ENCODE results near the gene SLF1.
"Not testable (repeated sequence)": the region's sequence is repeated elsewhere in the genome, so short reads cannot be mapped to it uniquely, and the experiment has no call there.

Gene SLF1

DNA sequence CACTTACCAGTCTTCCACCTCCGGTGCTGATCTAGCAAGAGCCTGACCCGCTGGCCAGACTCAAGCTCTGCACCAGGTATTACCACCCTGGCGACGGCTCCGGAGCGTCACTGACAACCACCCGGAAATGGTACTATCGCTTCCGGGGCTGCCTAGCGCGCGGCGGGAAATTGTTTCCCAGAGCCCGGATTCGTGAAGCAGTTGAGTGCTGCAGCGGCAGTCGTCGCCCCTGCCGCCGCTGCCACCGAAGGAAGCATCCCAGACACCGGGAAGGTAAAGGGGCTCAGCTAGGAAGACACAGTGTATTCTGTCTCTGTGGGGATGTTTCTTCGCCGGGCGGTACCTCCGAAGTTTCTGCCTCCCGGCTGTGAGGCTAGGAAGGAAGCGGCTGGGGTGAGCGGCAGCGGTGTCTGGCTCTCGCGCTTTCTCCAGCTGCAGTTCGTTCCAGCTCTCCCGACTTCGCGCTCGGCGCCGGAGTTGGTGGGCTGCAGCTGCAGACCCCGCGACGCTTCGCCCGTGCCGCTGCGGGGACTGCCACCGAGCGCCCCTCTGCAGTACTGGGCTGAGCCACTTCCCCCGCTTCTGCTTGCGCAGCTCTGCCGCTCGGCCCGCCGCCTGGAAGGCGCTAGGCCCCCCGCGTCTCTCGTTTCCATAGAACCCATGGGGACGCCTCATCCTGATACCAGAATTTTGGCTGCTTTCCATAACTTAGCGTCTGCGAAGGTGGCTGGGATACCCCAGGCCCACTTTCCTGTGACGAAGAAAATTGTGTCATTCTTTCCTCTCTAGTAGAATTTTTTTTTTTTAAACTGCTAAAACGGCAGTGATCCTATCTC lies at the start of gene SLF1, which contains the start of gene KIAA0825:
Gene SLF1 (plus strand): TSS at position 177 of the 836 bp plus-strand sequence. CDS start 10,142 bp downstream, outside the sequence.
Gene KIAA0825 (minus strand): TSS at position 112 of the 836 bp plus-strand sequence. CDS start 81,478 bp downstream, outside the sequence.
- DNase-seq, result peak; percentile 86 to 91 (median 90)

DNA sequence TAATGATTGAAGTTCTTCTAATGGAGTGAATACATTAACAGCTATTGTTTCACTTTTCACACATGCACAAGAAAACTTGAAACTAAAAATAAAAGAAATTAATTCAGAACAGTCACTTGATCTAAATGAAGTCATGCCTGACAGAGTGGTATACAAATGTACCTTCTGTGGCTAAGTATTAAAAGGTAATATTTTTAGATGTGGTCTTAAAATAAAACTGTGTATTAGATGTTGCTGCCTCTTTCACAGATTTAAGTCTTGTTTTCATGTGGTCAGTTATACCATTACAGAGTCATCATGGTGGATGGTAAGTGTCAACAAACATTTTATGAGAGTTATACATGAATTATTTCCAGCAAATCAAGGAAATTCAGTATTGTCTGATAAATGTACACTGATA lies 47.1 kb upstream of the SLF1 start:
- no peak for DNase-seq

DNA sequence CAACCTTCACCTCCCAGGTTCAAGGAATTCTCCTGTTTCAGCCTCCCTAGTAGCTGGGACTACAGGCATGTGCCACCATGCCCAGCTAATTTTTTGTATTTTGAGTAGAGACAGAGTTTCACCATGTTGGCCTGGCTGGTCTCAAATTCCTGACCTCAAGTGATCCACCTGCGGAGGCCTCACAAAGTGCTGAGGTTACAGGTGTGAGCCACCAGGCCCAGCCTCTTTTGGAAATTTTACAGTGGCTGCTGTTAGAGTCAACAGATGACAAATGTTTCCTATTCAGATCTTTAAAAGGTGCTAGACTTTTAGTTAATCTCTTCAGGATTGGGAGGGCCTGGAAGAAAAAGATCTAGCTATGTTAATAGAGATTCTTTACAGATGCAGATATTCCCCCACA lies 45.1 kb upstream of the SLF1 start:
- DNase-seq, result not testable (repeated sequence)

DNA sequence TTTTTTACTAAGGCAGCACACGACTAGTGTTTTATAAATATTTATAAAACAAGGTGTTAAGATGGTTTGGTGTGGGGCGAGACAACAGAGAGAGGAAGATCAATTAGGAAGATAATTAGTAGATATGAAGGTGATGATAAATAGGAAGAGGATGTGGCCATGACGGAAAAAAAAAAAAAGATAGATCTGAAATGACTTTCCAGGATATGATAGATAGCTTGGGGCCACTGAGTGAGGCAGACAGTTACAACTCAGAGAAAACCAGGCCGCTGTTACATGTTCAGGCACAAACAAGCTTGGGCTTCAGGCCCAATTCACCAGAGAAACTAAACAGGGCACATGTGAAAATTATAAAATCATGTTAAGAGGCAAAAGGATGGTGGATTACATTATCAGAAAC lies 43.3 kb upstream of the SLF1 start:
- DNase-seq, result no peak

DNA sequence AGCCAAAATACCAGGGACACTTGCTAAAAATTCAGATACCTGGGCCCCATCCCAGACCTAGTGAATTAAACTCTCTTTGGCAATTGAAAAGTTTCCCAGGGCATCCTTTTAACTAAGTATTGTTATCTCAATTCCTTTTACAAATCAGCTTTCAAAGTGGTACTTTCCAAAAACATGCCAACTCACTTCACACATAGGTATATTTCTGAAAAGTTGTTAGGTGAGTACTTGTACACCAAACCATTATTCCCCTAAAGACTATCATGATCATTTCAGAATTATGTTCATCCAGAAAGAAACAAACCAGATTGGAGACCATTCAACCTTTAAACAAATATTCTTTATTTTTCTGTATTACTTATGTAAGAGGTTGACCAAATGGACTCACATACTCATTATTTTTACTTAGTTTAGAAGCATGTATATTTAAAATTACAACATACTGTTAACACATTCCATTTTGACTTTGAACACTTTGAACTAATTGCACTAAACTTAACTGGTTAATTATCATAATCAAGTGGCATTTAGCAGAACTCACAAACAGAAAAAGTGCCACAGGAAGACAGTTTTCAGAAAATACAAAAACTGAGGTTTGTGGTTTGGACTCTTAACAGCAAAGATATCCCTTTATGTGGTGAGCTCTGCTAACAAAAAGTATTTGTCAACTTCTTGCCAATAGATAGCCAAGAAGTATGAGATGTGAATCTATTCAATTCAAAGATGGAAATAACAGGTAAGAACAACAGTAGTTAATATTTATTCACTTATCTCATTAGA lies 40.8 kb upstream of the SLF1 start:
- no peak for DNase-seq

DNA sequence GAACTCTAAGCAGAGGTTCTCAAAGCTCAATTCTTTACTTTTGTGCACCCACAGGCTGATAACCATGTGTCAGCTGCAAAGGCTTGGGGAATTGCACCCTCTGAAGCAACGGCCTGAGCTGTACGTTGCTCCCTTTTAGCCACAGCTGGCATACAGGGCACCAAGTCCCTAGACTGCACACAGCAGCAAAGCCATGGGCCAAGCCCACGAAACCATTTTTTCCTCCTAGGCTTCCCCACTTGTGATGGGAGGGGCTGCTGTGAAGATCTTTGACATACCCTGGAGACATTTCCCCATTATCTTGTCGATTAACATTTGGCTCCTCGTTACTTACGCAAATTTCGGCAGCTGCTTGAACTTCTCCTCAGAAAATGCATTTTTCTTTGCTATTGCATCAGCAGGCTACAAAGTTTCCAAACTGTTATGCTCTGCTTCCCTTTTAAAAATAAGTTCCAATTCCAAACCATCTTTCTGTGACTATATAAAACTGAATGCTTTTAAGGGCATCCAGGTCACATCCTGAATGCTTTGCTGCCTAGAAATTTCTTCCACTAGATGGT lies 23.1 kb upstream of the SLF1 start:
- DNase-seq, result peak; percentile 26 to 52 (median 31)

DNA sequence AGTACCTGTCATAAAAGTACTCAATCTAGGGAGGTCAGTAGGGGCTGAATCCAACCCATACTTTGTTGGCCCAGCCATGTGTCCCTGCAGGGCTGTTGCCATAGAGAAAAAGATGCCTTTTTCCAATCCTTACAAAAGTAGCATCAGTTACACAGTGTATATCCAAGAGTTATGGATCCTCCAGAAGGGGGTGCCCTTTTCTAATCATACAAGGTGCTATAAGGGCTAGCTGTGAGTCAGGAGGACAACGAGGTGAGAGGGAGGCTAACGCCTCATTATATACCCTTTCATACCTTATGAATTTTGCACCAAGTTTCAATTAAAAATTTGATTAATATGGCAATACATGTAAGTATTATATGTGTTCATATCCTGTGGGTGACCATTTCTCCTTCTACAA lies 4.9 kb upstream of the SLF1 start:
- DNase-seq, result peak in 2 of 3 donors; percentile 12 to 24

DNA sequence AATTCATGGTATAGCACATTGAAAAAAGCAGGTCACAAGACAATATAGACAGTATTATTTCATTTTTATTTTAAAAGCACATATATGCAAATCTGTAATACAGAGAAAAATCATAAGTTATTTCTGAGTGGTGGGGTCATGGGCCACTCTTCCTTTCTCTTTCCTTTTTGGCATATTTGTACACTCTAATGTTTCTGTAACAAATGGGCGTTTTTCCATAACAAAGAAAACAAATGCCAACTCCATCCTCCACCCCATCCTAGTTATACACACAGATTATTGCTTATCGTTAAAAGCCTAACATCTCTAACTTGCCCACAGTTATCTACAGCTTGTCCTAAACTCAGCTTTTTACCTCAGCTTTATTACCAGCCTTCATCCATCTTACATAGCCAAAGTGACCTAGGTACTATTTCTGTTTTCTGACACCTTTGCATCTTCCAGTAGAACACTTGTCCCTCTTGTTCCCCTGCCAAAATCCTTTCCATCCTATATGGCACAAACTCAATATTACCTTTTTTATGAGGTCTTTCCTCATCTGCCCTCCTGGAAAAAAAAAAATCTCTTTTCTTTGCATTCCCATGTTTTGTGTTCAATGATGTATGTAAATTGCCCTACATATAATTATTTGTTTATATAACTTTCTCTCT lies 4.2 kb upstream of the SLF1 start:
- no peak for DNase-seq

DNA sequence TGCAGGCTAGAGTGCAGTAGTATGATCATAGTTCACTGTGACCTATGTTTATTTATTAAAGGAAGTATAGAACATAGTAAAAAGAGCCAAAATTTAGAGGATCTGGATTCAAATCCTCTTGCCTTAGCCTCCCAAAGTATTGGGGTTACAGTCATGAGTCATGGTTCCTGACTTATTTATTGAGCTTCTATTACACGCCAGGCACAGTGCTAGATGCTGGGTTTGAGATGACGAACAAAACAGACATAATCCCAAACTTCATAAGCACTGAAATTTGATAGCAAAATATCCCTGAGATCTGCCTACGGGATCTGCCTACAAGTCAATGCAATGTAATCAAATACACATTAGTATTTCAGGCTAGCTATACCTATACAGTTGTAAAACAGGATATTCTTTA lies 2.6 kb upstream of the SLF1 start:
- no peak for DNase-seq

DNA sequence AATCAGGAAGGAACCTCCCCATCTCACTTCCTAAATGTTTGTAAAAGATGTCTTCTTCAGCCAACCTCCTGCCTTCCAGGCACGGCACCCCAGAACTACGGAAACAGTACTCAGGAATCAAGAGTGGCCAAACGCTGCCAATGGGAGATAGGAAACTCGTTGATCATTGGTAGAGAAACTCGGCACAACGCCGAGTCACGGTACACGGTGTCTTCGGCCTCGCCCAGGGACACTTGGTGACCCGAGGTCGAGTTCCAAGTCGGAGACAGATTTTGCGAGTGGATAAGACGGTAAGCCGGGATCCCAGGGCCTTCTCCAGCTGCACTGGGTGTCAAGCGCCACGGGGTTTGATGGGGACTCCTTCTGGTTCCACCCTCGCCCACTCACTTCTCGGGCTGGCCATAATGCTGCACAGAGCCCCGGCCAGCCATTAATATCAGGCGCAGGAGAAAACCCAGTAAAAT lies 408 bp upstream of the SLF1 start:
- peak; percentile 58 to 76 (median 68) for DNase-seq

DNA sequence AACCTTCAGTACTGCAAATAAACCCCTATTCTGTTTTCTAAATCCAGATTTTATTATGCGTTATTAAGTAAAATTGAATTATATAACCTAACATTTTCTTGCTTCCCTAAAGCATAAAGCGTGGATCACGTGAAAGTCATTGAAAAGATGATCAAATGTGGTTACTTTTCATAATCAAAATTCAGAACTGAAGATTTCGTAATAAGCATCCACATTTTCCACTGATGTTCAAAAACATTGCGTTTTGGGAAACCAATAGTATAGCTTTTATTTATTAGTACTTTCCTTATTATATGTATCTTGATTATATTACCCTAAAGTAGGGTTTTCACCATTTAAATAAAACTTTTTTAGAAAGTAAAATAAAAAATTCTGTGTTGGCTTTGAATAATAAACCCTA lies 1.8 kb downstream of the SLF1 start:
- DNase-seq, result no peak

DNA sequence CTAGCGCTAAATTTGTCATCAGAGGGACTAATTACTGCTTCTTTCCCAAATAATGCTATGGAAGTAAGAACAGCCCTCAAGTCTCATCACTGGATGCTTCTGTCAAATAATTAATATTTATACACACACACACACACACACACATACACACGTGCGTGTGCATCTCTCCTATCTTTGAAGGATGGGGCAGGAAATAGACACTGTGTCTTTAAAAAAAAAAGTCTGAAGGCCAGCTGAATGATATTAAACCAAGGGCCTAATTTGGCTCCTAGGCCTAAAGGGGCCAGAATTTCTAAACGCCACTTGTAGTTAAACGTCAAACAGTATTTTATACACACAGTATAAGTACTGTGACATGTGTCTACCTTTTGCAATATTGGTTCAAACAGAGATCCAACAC lies 3.3 kb downstream of the SLF1 start:
- no peak for DNase-seq

DNA sequence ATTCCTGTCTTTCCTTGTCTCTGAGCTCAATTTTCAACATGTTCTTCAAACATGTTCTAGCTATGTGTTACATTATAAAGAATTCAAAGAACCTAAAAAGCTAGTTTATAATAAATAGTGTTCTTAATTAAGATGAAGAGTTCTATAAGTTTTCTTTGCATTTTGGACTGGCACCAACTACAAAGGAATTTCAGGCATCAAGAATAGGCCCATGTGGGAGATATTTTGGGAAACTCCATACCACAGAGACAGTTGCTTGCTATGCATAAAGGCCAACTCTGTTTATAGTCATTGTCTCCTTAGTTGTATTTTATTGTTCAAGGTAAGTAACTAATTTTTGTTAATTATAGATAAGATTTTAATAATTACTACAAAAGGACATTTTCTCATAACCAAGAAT lies 4.5 kb downstream of the SLF1 start:
- DNase-seq, result no peak

DNA sequence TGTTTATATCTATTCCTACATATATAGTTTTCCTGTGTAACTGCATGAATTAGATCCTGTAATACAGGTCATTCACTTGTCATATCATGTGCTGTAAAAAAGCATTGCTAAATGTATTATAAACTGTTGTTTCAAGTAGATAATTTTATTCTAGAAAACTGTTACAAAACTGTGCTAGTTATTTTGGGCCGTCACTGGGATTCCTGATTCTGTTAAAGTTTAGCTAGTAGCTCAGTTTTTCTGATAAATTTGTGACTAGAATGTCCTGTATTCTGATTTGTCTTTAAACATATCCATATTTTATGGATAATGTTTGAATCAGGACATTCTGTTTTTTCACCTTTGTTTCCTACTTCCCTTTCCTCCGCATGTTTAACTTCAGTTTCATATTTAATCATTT lies 5.4 kb downstream of the SLF1 start:
- no peak for DNase-seq

DNA sequence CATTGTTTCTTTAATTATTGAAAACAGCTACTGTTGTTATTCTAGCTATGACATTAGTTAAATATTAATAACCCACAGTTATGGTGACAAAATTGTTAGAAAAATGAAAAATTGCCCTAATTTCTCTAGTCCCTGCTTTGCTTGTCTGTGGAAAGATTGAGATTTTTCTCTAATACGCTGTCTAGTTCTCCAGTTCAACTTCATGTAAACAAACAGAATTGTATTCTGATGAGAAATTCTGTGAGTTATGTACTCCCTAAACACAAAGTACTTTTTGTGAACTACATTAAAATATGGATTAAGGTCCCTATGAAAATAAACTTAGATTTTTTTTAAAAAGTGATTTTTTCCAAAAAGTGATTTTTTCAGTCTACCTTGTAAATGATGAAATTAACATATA lies 8.7 kb downstream of the SLF1 start:
- DNase-seq, result no peak

DNA sequence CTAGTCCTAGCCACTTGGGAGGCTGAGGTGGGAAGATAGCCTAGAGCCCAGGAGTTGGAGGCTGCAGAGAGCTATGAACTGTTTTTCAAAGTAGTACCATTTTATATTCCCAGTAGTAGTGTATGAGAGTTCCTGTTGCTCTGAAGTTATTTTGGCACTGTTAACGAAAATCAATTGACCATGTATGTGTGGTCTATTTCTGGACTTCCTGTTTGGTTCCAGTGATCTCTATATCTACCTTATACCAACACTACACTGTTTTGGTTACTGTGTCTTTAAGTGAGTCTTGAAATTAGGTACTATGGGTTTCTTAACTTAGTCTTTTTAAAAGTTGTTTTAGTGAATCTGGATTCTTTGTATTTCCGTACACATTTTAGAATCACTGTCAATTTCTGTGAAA lies 13.6 kb downstream of the SLF1 start:
- no peak for DNase-seq

DNA sequence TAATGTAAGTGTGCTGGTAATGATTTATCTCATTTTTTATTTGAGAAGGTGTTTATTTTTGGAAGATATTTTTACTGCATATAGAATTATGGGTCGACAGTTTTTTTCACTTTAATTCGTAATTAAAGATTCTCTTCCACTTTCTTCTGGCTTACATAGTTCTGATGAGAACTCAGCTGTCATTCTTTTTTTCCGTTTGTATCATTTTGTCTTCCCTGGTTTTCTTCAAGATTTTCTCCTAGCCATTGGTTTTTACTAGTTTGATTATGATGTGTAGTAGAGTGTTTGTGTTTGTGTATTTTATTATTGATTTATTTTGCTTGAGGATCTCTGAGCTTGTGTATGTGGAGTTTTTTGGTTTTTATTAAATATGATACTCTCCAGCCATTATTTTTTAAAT lies 21.7 kb downstream of the SLF1 start:
- no peak for DNase-seq

DNA sequence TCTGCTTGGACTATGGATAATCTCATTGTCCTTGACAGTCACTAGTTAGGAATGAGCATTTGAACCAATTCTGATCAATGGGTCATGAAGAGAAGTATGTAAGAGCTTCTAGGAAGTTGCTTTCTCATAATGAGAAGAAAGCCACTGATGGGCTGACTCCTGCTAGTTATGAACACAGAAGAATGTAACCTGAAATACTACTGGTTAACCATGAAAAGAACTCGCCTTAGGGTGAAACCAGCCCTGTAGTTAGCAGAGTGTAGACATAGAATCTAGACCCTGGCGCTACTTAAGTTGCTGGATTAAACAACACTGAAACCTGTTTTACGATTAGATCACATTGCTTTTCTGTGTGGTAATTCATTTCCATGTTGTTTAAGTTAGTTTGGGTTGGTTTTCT lies 26.6 kb downstream of the SLF1 start:
- no peak for DNase-seq

DNA sequence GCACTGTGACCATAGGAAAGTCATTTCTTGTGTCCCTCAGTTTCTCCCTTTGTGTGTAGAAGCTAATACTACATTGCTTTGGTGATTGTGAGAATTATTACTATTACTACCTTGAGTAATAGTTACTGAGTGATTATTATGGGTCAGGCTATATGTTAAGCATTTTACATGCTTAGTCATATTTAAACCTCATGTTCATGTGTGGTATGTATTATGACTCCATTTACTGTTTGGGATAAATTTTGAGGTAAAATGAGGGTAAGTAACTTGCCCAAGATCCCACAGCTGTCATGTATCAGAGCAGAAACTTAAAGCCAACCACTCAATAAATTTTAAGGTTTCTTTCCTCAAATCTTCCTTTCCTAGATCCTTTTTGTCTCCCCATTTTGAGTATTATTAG lies 28.3 kb downstream of the SLF1 start:
- no peak for DNase-seq

DNA sequence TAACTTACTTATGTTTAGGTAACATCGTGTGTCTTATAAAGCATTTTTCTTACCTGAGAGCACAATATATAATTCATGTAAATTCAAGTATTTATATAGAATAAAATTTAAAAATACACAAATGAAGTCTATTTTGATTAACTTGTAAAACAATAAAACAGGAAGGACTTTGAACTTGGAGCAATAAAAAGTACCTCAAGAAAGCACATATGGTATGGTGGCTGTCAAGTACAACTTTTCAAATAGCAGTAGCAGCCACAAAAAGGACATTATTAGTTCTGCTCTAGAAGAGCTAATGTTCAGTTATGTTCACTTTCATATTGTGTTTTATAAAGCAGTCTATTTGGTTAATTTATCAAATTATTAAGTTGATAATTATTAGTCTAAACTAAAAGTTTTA lies 31.4 kb downstream of the SLF1 start:
- no peak for DNase-seq

DNA sequence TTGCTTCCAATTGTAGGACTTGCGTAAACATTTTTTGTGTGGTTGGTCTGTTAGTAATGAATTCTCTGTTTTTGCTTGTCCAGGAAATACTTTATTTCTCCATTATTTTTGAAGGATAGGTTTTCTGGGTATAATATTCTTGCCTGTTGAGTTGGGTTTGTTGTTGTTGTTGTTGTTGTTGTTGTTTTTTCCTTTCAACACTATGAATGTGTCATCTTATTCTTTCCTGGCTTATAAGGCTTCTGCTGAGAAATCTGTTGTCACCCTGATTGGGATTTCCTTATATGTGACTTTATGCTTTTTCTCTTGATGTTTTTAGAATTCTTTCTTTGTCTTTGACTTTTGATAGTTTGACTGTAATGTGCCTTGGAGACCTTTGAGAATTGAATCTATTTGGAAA lies 39.8 kb downstream of the SLF1 start:
- DNase-seq, result no peak

DNA sequence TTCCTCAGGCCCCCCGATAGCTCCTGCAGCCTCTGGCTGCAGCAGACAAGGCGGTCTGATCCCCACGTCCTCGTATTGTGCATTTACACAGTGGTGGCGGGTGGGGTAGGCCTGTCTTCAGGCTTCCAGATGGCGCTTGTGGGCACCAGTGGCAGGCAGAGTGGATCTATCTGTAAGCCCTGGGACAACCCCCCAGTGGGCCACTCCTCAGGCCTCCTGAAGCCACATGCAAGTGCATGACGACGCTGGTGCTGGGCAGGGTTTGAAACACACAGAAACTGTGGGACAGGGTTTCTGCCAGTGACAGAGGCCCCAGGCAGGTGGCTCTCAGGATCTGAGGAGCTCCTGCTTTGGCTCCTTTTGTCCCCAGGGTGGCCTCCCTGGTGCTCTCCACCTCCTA lies 42.0 kb downstream of the SLF1 start:
- DNase-seq, result no peak

DNA sequence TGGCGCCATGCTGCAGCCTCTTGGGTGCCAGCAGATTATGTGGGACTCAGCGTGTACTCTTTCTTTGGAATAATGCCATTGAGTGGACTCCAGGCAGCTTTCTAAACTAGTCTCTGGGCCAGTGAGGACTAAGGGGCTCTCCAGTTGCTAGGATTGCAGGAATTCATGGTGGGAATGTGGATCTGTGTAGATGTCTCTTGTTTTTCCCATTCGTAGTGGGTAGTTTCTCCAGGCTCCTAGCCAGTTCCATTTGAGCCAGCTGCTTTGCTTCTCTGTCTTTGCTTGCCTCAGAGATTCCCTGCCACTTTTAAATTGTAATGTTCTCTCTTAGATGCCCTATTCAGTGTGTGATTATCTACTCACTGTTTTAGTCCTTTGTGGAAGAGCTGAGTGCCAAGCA lies 42.6 kb downstream of the SLF1 start:
- no peak for DNase-seq
